OCI-LY7 (cell line): ENCODE results near the gene TCF12. TPM values are rescaled to one million over a fixed set of nuclear protein-coding genes. Genes with fewer than 3 reads are reported as not detected.

Experiments
- BruUV-seq: library from RNA; stranded (reverse); fragments of 400-500 nt; replicated peaks from 2 replicates; lab custom pipeline; 2021; lab: Mats Ljungman, UMichigan
- CTCF ChIA-PET: fragments of 300-600 bp; sonication (Branson Sonifier 250); formaldehyde crosslinking; loops from one replicate; lab custom pipeline; 2022; ENCODE audit warnings: antibody characterized with exemption; ENCODE audit not compliant: unreplicated experiment; lab: Charles Lee
- POLR2A ChIA-PET: fragments of 300-600 bp; sonication (Branson Sonifier 250); formaldehyde crosslinking; loops from one replicate; lab custom pipeline; 2022; ENCODE audit warnings: antibody characterized with exemption; lab: Charles Lee
- DNase-seq: peaks from one replicate; pipeline ENCODE4 v3.0.0-alpha.2; 2015; ENCODE audit warnings: low spot score
- H2AFZ ChIP-seq: fragments of 200-600 bp; sonication (generic), shearing (Covaris generic); 2 replicates; pipeline ENCODE4 v1.6.1; 2014; ENCODE audit warnings: mild to moderate bottlenecking, antibody characterized with exemption, low read length, moderate library complexity
- H3K27ac ChIP-seq: fragments of 200-600 bp; sonication (generic); 2 replicates; pipeline ENCODE4 v1.5.1; 2014; ENCODE audit warnings: mixed run types, low read depth, mild to moderate bottlenecking, moderate library complexity, low read length, inconsistent platforms; ENCODE audit not compliant: poor library complexity, severe bottlenecking
- H3K36me3 ChIP-seq: fragments of 200-600 bp; sonication (generic); 2 replicates; pipeline ENCODE4 v1.6.1; 2014; ENCODE audit warnings: mild to moderate bottlenecking, antibody characterized with exemption, low read length, moderate library complexity, mixed read lengths; ENCODE audit not compliant: insufficient read depth
- H3K4me1 ChIP-seq: fragments of 200-600 bp; sonication (generic); 2 replicates; pipeline ENCODE4 v1.5.1; 2014; ENCODE audit warnings: mild to moderate bottlenecking, low read length; ENCODE audit not compliant: insufficient read depth, poor library complexity, severe bottlenecking
- H3K4me2 ChIP-seq: fragments of 200-600 bp; sonication (generic); 2 replicates; pipeline ENCODE4 v1.6.1; 2014; ENCODE audit warnings: mild to moderate bottlenecking, low read length
- H3K4me3 ChIP-seq: fragments of 200-600 bp; sonication (generic); 2 replicates; pipeline ENCODE4 v1.5.1; 2014; ENCODE audit warnings: mild to moderate bottlenecking, low read depth, low read length; ENCODE audit not compliant: poor library complexity, severe bottlenecking
- H3K79me2 ChIP-seq: fragments of 200-600 bp; sonication (generic); 2 replicates; pipeline ENCODE4 v1.6.1; 2016; ENCODE audit warnings: low read depth, mild to moderate bottlenecking, low read length, moderate library complexity, mixed read lengths; ENCODE audit not compliant: insufficient read depth
- H3K9me2 ChIP-seq: fragments of 200-600 bp; sonication (generic); 2 replicates; pipeline ENCODE4 v1.6.1; 2016; ENCODE audit warnings: mild to moderate bottlenecking, low read length, mixed read lengths; ENCODE audit not compliant: insufficient read depth
- H3K9me3 ChIP-seq: fragments of 200-600 bp; sonication (generic); 2 replicates; pipeline ENCODE4 v1.6.1; 2014; ENCODE audit warnings: mild to moderate bottlenecking, mixed run types, low read length, mixed read lengths
- H4K20me1 ChIP-seq: fragments of 200-600 bp; sonication (generic); 2 replicates; pipeline ENCODE4 v1.6.1; 2014; ENCODE audit warnings: mild to moderate bottlenecking, antibody characterized with exemption, low read length, moderate library complexity, mixed read lengths; ENCODE audit not compliant: insufficient read depth
- EZH2phosphoT487 ChIP-seq: fragments of 200-600 bp; sonication (generic); IDR thresholded peaks from 2 replicates; pipeline ENCODE4 v1.6.1; 2018; ENCODE audit warnings: low read depth, borderline replicate concordance, mild to moderate bottlenecking, mixed run types, antibody characterized with exemption, low read length, moderate library complexity, mixed read lengths
- intact Hi-C: fragments of 100-400 bp; cut with micrococcal nuclease; formaldehyde crosslinking; loops from one replicate; pipeline ENCODE4 v1.10.0; 2022; ENCODE audit not compliant: unreplicated experiment
- total RNA-seq, 2 experiments: library from RNA; depleted of rRNA in 1 of 2; stranded (reverse); fragments of >200 nt in 1 of 2; shearing (Covaris generic) in 1 of 2; gene quantifications; 2 replicates each; pipeline ENCODE4 v1.2.3, GENCODE V29; 2014 to 2022
- TF ChIP-seq, protein P1 (sequence below): fragments of 200-600 bp; sonication (generic); conservative IDR thresholded peaks from 2 replicates; pipeline ENCODE4 v1.5.1; 2014; ENCODE audit warnings: mild to moderate bottlenecking, antibody characterized with exemption, low read length, moderate library complexity, mixed read lengths

The TCF12 gene
- total RNA-seq, 2 experiments from 2014 or later, result 51.6 to 139 TPM

DNA sequence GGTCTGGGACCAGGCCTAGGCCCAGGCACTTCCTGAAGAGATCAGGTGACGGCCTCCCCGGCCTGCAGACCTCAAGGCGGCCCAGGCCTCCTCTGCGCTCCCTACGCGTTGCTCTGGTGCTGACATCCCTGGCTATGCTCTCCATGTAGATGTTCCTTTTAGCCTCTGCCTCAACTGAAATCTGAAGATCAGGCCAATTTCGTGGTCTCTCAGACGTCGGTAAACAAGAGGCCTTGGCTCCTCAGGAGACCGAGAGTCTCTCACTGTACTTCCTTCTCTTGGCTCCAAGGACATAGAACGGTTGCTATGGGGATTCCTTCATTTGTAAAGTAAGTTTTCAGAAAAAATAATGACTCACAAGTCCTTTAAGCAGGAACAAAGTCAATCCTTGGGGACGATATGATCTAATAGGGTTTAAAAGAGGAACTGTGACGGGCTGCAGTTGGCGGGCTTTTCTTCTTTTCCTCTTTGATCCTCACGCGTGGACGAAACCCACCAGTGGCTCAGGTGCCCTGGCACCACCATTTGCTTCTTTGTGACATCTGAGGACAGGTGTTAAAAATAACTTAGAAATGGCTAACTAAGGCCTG is 402.3 kb downstream of the TCF12 start:
- DNase-seq, result peak; percentile 61
- Histone ChIP-seq H3K79me2 (no peaks in the 10 kb centered on the region), H3K36me3 (no peaks in the 10 kb centered on the region), H3K4me1 (peaks cover 28% of the 10 kb centered on the region), H2AFZ (peak overlapping the region; percentile 74; the same call in 1 of the 2 replicates), H3K4me3 (no peak overlapping the region), H3K9me3 (no peaks in the 10 kb centered on the region), H4K20me1 (no peaks in the 10 kb centered on the region), H3K4me2 (peak overlapping the region; percentile 7), H3K9me2 (no peaks in the 10 kb centered on the region), H3K27ac (peak overlapping the region; percentile 7)
- no peak for TF ChIP-seq EZH2phosphoT487
- TF ChIP-seq, protein P1, sequence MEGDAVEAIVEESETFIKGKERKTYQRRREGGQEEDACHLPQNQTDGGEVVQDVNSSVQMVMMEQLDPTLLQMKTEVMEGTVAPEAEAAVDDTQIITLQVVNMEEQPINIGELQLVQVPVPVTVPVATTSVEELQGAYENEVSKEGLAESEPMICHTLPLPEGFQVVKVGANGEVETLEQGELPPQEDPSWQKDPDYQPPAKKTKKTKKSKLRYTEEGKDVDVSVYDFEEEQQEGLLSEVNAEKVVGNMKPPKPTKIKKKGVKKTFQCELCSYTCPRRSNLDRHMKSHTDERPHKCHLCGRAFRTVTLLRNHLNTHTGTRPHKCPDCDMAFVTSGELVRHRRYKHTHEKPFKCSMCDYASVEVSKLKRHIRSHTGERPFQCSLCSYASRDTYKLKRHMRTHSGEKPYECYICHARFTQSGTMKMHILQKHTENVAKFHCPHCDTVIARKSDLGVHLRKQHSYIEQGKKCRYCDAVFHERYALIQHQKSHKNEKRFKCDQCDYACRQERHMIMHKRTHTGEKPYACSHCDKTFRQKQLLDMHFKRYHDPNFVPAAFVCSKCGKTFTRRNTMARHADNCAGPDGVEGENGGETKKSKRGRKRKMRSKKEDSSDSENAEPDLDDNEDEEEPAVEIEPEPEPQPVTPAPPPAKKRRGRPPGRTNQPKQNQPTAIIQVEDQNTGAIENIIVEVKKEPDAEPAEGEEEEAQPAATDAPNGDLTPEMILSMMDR, result no peak
- ChIA-PET CTCF (no interaction called here), POLR2A (no interaction called here)
- intact Hi-C loops, result no loop called here
- no TSS peak for BruUV-seq

DNA sequence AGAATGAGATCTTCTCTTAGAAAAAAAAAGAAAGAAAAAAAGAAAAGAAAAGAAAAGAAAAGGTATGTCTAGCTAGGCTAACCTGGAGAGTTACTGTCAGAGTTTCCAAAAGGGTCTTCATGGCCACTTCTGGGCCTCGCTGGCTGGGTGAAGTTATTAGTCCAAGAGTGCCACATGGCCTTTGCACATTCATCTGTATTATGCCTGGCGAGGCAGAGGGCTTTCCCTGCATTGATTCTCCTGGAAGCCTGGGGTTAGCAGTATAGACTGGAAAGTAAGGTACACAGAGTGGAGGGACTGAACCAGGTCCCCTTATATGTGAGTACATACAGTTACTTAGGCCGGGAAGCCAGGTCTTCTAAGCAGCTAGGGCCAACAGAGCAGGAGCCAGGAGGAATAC is 403.0 kb downstream of the TCF12 start:
- Histone ChIP-seq H3K27ac (no peak overlapping the region), H3K9me2 (no peaks in the 10 kb centered on the region), H3K4me3 (no peak overlapping the region), H3K9me3 (no peaks in the 10 kb centered on the region), H3K4me1 (peaks cover 28% of the 10 kb centered on the region), H3K4me2 (no peak overlapping the region), H3K36me3 (no peaks in the 10 kb centered on the region), H3K79me2 (no peaks in the 10 kb centered on the region), H2AFZ (peak overlapping the region; percentile 74; the same call in 1 of the 2 replicates), H4K20me1 (no peaks in the 10 kb centered on the region)
- no TSS peak for BruUV-seq
- CTCF ChIA-PET, result no interaction called here
- DNase-seq, result no peak
- TF ChIP-seq, protein P1, result no peak
- TF ChIP-seq EZH2phosphoT487, result no peak
- intact Hi-C loops, result no loop called here
- POLR2A ChIA-PET, result interaction anchor here (0.6 to 1.0 kb wide), 5 partner anchors 171 to 1835 kb away, joined by 3 to 5 read pairs (median 3); no protein-coding TSS in a partner anchor

DNA sequence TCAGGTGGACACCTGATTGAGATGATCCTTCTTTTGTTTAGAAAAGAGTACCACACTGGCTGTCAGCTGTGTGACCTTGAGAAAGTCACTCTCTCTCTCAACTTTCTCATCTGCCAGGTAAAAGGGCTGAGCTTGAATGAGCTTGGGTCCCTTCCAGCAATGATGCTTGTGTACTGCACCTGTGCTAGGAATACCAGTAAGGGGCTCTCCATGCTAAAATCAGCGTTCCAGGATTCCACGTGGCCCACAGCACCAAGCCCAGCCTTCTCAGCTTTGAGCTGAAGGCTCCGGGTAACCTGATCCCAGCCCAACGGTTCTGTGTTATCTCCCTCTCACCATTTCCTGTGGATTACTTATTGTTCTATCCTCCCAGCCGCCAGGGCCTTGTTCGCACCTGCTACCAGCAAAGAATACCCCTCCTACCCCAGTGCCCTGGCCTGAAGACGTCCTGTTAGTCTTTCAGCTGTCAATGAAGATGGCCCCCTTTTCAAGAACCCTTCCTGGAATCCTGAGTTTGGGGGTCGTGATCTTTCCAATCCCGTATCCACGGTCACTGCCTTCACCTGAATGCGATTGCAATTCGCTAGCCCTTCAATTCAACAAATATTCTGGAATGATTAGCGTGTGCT is 403.6 kb downstream of the TCF12 start:
- H2AFZ ChIP-seq, result no peak overlapping the region; the same call in 1 of the 2 replicates

More for the DNA sequence above, 403.6 kb downstream of the TCF12 start:
- TF ChIP-seq, protein P1, result no peak
- no peak for TF ChIP-seq EZH2phosphoT487
- no peaks in the 10 kb centered on the region for H3K36me3 ChIP-seq
- BruUV-seq, result no TSS peak
- H3K27ac ChIP-seq, result no peak overlapping the region
- DNase-seq, result no peak
- no peak overlapping the region for H3K4me2 ChIP-seq
- no peaks in the 10 kb centered on the region for H3K79me2 ChIP-seq
- ChIA-PET POLR2A (interaction anchor here (0.6 to 1.0 kb wide), 4 partner anchors 170 to 1836 kb away, joined by 3 to 5 read pairs (median 4); no protein-coding TSS in a partner anchor), CTCF (no interaction called here)
- H3K9me3 ChIP-seq, result no peaks in the 10 kb centered on the region
- H3K4me3 ChIP-seq, result no peak overlapping the region
- peaks cover 28% of the 10 kb centered on the region for H3K4me1 ChIP-seq
- H3K9me2 ChIP-seq, result no peaks in the 10 kb centered on the region
- intact Hi-C loops, result no loop called here
- H4K20me1 ChIP-seq, result no peaks in the 10 kb centered on the region
